Endothelial cell of umbilical vein (primary cell): ENCODE measurements around the gene TRIML2. TPM values are rescaled to one million over a fixed set of nuclear protein-coding genes. Genes with fewer than 3 reads are reported as not detected.

ENCODE experiments used
- BruUV-seq: library from RNA; stranded (reverse); fragments of 400-500 nt; replicated peaks from 2 replicates; lab custom pipeline; 2021; lab: Mats Ljungman, UMichigan
- CTCF ChIA-PET: fragments of 300-600, 350-600 bp; sonication (Branson Sonifier 250); formaldehyde crosslinking; loops from one replicate; lab custom pipeline; 2021; ENCODE audit warnings: antibody characterized with exemption, inconsistent platforms; lab: Charles Lee
- POLR2A ChIA-PET: fragments of 300-600, 350-600 bp; sonication (Branson Sonifier 250); formaldehyde crosslinking; loops from one replicate; lab custom pipeline; 2021; ENCODE audit warnings: antibody characterized with exemption, inconsistent platforms; lab: Charles Lee
- DNase-seq: peaks from one replicate; pipeline ENCODE4 v3.0.0-alpha.2; 2011; ENCODE audit warnings: low read depth, low spot score
- FAIRE-seq: peaks from 2 replicates; lab custom pipeline; 2011; peaks lifted over from hg19 to GRCh38; lab: Jason Lieb, UNC
- H2AFZ ChIP-seq: 2 replicates; pipeline ENCODE4 v1.6.0; 2012; ENCODE audit warnings: low read depth, low read length, control low read depth, inconsistent platforms
- H3K27ac ChIP-seq: 2 replicates; pipeline ENCODE4 v1.5.1; 2011; ENCODE audit warnings: low read depth, mild to moderate bottlenecking, control low read depth, low read length, moderate library complexity; ENCODE audit not compliant: insufficient read depth
- H3K27me3 ChIP-seq, 2 experiments: 2 replicates each; pipeline versions ENCODE4 v1.6.0 to v1.6.1; 2011; ENCODE audit warnings: low read length in 2 of 2, mixed read lengths in 1 of 2; ENCODE audit not compliant: control insufficient read depth in 2 of 2, insufficient read depth in 2 of 2
- H3K36me3 ChIP-seq, 2 experiments: 2 replicates in 1 of 2; 3 replicates in 1 of 2; pipeline ENCODE4 v1.5.1; 2011; ENCODE audit warnings: low read length in 2 of 2, mild to moderate bottlenecking in 1 of 2, moderate library complexity in 1 of 2; ENCODE audit not compliant: control insufficient read depth in 2 of 2, insufficient read depth in 2 of 2; ENCODE audit errors: extremely low read depth in 1 of 2
- H3K4me1 ChIP-seq: 3 replicates; pipeline ENCODE4 v1.5.1; 2011; ENCODE audit warnings: mild to moderate bottlenecking, low read length; ENCODE audit not compliant: control insufficient read depth, insufficient read depth; ENCODE audit errors: extremely low read depth
- H3K4me2 ChIP-seq: 2 replicates; pipeline ENCODE4 v1.6.1; 2011; ENCODE audit warnings: low read length, control low read depth, mixed read lengths; ENCODE audit not compliant: insufficient read depth
- H3K4me3 ChIP-seq, 3 experiments: fragments of 200-600 bp in 1 of 3; sonication (generic), shearing (Covaris generic) in 1 of 3; replicated peaks in 1 of 3; 2 replicates each; pipeline ENCODE4 v1.5.1; 2011 to 2016; ENCODE audit warnings: control low read depth in 3 of 3, low read length in 3 of 3, mild to moderate bottlenecking in 2 of 3, inconsistent platforms in 1 of 3, low read depth in 1 of 3, moderate library complexity in 1 of 3; ENCODE audit not compliant: insufficient read depth in 1 of 3
- H3K79me2 ChIP-seq: 2 replicates; pipeline ENCODE4 v1.6.0; 2012; ENCODE audit warnings: low read length, inconsistent platforms; ENCODE audit not compliant: control insufficient read depth, insufficient read depth
- H3K9ac ChIP-seq: replicated peaks from 2 replicates; pipeline ENCODE3; 2011; ENCODE audit warnings: low read length, control low read depth; ENCODE audit not compliant: insufficient read depth; ENCODE audit errors: extremely low read depth
- H3K9me1 ChIP-seq: replicated peaks from 3 replicates; pipeline ENCODE4 v1.6.0; 2011; ENCODE audit warnings: mild to moderate bottlenecking, low read length; ENCODE audit not compliant: control insufficient read depth, insufficient read depth; ENCODE audit errors: extremely low read depth
- H3K9me3 ChIP-seq: replicated peaks from 2 replicates; pipeline ENCODE4 v1.5.1; 2012; ENCODE audit warnings: low read length, inconsistent platforms; ENCODE audit not compliant: control insufficient read depth, insufficient read depth
- H4K20me1 ChIP-seq: replicated peaks from 2 replicates; pipeline ENCODE3; 2011; ENCODE audit warnings: mild to moderate bottlenecking, low read length; ENCODE audit not compliant: control insufficient read depth, insufficient read depth; ENCODE audit errors: extremely low read depth
- EZH2 ChIP-seq: IDR thresholded peaks from 2 replicates; pipeline ENCODE4 v1.6.1; 2012; ENCODE audit warnings: borderline replicate concordance, low read depth, mild to moderate bottlenecking, moderate library complexity, low read length, inconsistent platforms; ENCODE audit not compliant: severe bottlenecking
- FOS ChIP-seq: IDR thresholded peaks from 2 replicates; pipeline ENCODE4 v1.6.1; 2011; ENCODE audit warnings: mild to moderate bottlenecking, low read length, moderate library complexity, borderline replicate concordance; ENCODE audit not compliant: insufficient read depth
- GATA2 ChIP-seq: IDR thresholded peaks from 2 replicates; pipeline ENCODE4 v1.7.0; 2011; ENCODE audit warnings: low read depth, mild to moderate bottlenecking, moderate library complexity, mixed read lengths, low read length; ENCODE audit not compliant: insufficient read length, insufficient read depth
- JUN ChIP-seq: IDR thresholded peaks from 2 replicates; pipeline ENCODE4 v1.6.1; 2011; ENCODE audit warnings: borderline replicate concordance, low read depth; ENCODE audit not compliant: insufficient read length, insufficient read depth
- MYC ChIP-seq: IDR thresholded peaks from one replicate; pipeline ENCODE4 v1.6.1; 2011; ENCODE audit warnings: mild to moderate bottlenecking, low read depth, low read length
- POLR2A ChIP-seq: IDR thresholded peaks from 2 replicates; pipeline ENCODE4 v1.6.1; 2012; ENCODE audit warnings: low read depth, mild to moderate bottlenecking, control low read depth, low read length
- POLR2AphosphoS5 ChIP-seq: IDR thresholded peaks from 2 replicates; pipeline ENCODE4 v1.6.1; 2012; ENCODE audit warnings: low read depth, mild to moderate bottlenecking, control low read depth, low read length, moderate library complexity; ENCODE audit not compliant: insufficient read depth
- dilution Hi-C: fragments of 300-500 bp; cut with MboI; formaldehyde crosslinking; loops from one replicate; pipeline ENCODE4 v1.15.0; 2019; ENCODE audit warnings: low sequenced_read_pairs; ENCODE audit not compliant: extremely low pct_ligation_motif_present
- intact Hi-C: fragments of 100-400 bp; cut with micrococcal nuclease; formaldehyde crosslinking; loops from one replicate; pipeline ENCODE4 v1.10.0; 2022
- polyA plus RNA-seq, 4 experiments: library from polyadenylated mRNA; depleted of rRNA in 3 of 4; stranded (reverse) in 3 of 4; unstranded in 1 of 4; fragments of >200 nt; gene quantifications; 2 replicates each; pipeline versions ENCODE4 v1.2.1 to v1.2.3, GENCODE V29; 2011 to 2012; ENCODE audit warnings: missing spikeins in 1 of 4
- total RNA-seq: library from RNA; stranded (reverse); gene quantifications from 2 replicates; pipeline ENCODE4 v1.2.3, GENCODE V29; 2021
- TF ChIP-seq, protein P1 (sequence below), 2 donors: IDR thresholded peaks; 1 replicate in 1 of 2; 2 replicates in 1 of 2; pipeline ENCODE4 v1.5.1; 2011; ENCODE audit warnings: low read length in 2 of 2, mild to moderate bottlenecking in 2 of 2, moderate library complexity in 2 of 2, control low read depth in 1 of 2, inconsistent platforms in 1 of 2, low read depth in 1 of 2; ENCODE audit not compliant: insufficient read depth in 1 of 2; ENCODE audit errors: extremely low read depth in 1 of 2
- TF ChIP-seq, protein P2 (sequence below): IDR thresholded peaks from 2 replicates; pipeline ENCODE4 v1.6.1; 2011; ENCODE audit not compliant: insufficient read depth, insufficient read length

The TRIML2 gene
- total and polyA plus RNA-seq, 2 donors (not counting 3 experiments of a cell fraction or from before 2014, with no cell fraction given), result 0.15 TPM; not detected in 1

DNA sequence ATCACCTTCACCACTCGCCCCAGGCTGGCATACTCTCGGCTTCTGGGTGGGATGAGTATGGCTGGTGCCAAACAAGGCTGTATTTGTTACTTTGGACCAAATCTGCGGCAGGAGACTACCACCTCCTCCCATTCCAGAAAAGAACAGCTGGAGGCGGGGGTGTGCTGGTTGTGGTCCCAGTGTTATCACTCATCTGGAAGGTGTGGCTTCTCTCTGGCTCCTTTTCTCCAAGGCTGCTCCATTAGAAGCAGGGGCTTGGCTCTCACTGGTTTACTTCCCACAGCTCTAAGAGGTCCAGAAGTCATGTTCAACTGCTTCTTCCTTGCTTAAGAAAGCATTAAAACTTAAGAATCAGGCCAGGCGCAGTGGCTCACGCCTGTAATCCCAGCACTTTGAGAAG, 2.6 kb upstream of the TRIML2 start:
- no peaks in the 10 kb centered on the region for H3K79me2 ChIP-seq
- no peak overlapping the region for H3K4me2 ChIP-seq
- POLR2A ChIA-PET, result no interaction called here
- H3K36me3 ChIP-seq, result no peaks in the 10 kb centered on the region
- intact Hi-C loops (no loop called here), dilution Hi-C loops (no loop called here)
- no peak overlapping the region for H3K27ac ChIP-seq
- no peak overlapping the region for H3K4me3 ChIP-seq
- DNase-seq (no peak), FAIRE-seq (no peak)
- no peaks in the 10 kb centered on the region for H3K4me1 ChIP-seq
- H3K27me3 ChIP-seq, result no peaks in the 10 kb centered on the region
- CTCF ChIA-PET, result no interaction called here
- TF ChIP-seq POLR2AphosphoS5, result no peak
- no peaks in the 10 kb centered on the region for H3K9me1 ChIP-seq
- no TSS peak for BruUV-seq
- no peaks in the 10 kb centered on the region for H4K20me1 ChIP-seq
- no peak overlapping the region for H3K9ac ChIP-seq
- peaks cover 4% of the 10 kb centered on the region for H3K9me3 ChIP-seq
- no peak overlapping the region for H2AFZ ChIP-seq

DNA sequence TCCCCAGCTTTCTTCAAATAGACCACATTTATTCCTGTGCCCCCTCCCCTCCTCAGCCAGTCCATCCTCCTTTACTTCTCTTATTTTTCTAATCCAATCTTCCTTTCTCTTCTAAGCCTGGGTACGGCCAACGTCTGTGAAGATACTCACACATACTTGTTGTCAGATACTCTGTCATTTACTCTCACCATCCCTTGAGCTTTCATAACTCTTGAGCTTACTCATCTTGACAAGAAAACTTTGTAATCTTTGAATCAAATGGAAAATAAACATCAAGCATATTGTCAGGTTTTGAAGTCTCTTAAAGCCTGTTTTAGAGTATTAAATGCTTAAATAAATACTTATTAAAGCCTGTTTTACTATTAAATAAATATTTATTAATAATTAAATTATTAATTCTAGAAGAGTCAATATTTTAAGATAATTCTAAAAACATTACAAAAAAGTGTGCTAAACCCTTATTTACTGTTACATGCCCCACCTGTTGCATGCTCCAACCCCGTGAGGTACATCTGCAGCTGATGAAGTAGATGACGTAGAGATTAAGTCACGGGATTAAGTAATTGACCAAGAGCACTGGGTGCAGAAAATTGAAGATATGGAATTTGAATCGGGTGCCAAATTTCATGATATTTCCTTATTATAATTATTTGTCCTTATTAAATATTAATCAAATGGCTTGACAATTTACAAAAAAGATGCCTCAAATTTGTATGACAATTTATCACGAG, 1.5 kb upstream of the TRIML2 start:
- no peak overlapping the region for H2AFZ ChIP-seq
- no peak overlapping the region for H3K9ac ChIP-seq
- POLR2A ChIA-PET, result no interaction called here
- no peak overlapping the region for H3K4me2 ChIP-seq
- intact Hi-C loops (no loop called here), dilution Hi-C loops (no loop called here)
- H3K4me1 ChIP-seq, result no peaks in the 10 kb centered on the region
- H4K20me1 ChIP-seq, result no peaks in the 10 kb centered on the region
- BruUV-seq, result no TSS peak
- H3K79me2 ChIP-seq, result no peaks in the 10 kb centered on the region
- no peak for DNase-seq
- TF ChIP-seq, protein P1, sequence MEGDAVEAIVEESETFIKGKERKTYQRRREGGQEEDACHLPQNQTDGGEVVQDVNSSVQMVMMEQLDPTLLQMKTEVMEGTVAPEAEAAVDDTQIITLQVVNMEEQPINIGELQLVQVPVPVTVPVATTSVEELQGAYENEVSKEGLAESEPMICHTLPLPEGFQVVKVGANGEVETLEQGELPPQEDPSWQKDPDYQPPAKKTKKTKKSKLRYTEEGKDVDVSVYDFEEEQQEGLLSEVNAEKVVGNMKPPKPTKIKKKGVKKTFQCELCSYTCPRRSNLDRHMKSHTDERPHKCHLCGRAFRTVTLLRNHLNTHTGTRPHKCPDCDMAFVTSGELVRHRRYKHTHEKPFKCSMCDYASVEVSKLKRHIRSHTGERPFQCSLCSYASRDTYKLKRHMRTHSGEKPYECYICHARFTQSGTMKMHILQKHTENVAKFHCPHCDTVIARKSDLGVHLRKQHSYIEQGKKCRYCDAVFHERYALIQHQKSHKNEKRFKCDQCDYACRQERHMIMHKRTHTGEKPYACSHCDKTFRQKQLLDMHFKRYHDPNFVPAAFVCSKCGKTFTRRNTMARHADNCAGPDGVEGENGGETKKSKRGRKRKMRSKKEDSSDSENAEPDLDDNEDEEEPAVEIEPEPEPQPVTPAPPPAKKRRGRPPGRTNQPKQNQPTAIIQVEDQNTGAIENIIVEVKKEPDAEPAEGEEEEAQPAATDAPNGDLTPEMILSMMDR (IDR thresholded peaks at IDR 0.05; ENCODE audit: extremely low read depth in 1 of 2, insufficient read depth in 1 of 2, low read depth in 1 of 2, low read length in 2 of 2), result no peak
- TF ChIP-seq FOS, result no peak
- TF ChIP-seq EZH2, result no peak
- TF ChIP-seq POLR2AphosphoS5, result no peak
- TF ChIP-seq JUN, result no peak
- TF ChIP-seq, protein P2, sequence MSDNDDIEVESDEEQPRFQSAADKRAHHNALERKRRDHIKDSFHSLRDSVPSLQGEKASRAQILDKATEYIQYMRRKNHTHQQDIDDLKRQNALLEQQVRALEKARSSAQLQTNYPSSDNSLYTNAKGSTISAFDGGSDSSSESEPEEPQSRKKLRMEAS, result no peak
- no peak for TF ChIP-seq POLR2A
- TF ChIP-seq MYC, result no peak
- no peak for TF ChIP-seq GATA2
- no peaks in the 10 kb centered on the region for H3K36me3 ChIP-seq
- no peak overlapping the region for H3K4me3 ChIP-seq
- CTCF ChIA-PET, result no interaction called here
- peaks cover 4% of the 10 kb centered on the region for H3K9me3 ChIP-seq
- H3K9me1 ChIP-seq, result no peaks in the 10 kb centered on the region
- FAIRE-seq, result no peak
- H3K27ac ChIP-seq, result no peak overlapping the region
- no peaks in the 10 kb centered on the region for H3K27me3 ChIP-seq
